ENCODE results near the gene TMEM131L. TPM values are rescaled to one million over a fixed set of nuclear protein-coding genes. Genes with fewer than 3 reads are reported as not detected.
A peak's percentile ranks its signal among the peaks of the same experiment; 100 is the strongest.
"Not testable (repeated sequence)": the region's sequence is repeated elsewhere in the genome, so short reads cannot be mapped to it uniquely, and the experiment has no call there.

TMEM131L gene
- total RNA-seq, 2 donors from 2014 or later: 83.8 to 92.7 TPM

- no peak for DNase-seq
- peaks cover 10% of the 10 kb centered on the region for H3K36me3 Mint-ChIP-seq (ENCODE audit: low read depth)
- H3K27me3 Mint-ChIP-seq: no peaks in the 10 kb centered on the region
Observed at GRCh38 chr4:153490985-153491483, 24.9 kb downstream of the TMEM131L start.

GRCh38 chr4:153494562-153494961, 28.4 kb downstream of the TMEM131L start:
- Mint-ChIP-seq H3K27me3 (no peaks in the 10 kb centered on the region), H3K4me1 (peaks cover 72% of the 10 kb centered on the region), H3K4me3 (peak overlapping the region; percentile 52), H3K36me3 (ENCODE audit: low read depth) (peaks cover 8% of the 10 kb centered on the region), H3K27ac (peak overlapping the region; percentile 99)
- ATAC-seq: no peak
- DNase-seq: no peak
- no peaks in the 10 kb centered on the region for H3K9me3 ChIP-seq (ENCODE audit: control insufficient read depth, low read length, poor library complexity, severe bottlenecking)

More at GRCh38 chr4:153490985-153491483, 24.9 kb downstream of the TMEM131L start:
- H3K9me3 ChIP-seq (ENCODE audit: control insufficient read depth, low read length, poor library complexity, severe bottlenecking): no peaks in the 10 kb centered on the region
- Mint-ChIP-seq H3K4me1 (peaks cover 78% of the 10 kb centered on the region), H3K4me3 (peak overlapping the region; percentile 90), H3K27ac (peak overlapping the region; percentile 99)
- ATAC-seq: no peak

- Mint-ChIP-seq H3K4me1 (peaks cover 73% of the 10 kb centered on the region), H3K4me3 (peak overlapping the region; percentile 75), H3K36me3 (ENCODE audit: low read depth) (peaks cover 10% of the 10 kb centered on the region), H3K27me3 (no peaks in the 10 kb centered on the region), H3K27ac (peak overlapping the region; percentile 99)
- H3K9me3 ChIP-seq (ENCODE audit: control insufficient read depth, low read length, poor library complexity, severe bottlenecking): no peaks in the 10 kb centered on the region
- no peak for ATAC-seq
- no peak for DNase-seq
Observed at GRCh38 chr4:153495480-153496193, 29.5 kb downstream of the TMEM131L start.

- H3K36me3 Mint-ChIP-seq (ENCODE audit: low read depth): peaks cover 6% of the 10 kb centered on the region
Observed at GRCh38 chr4:153497091-153497531, 31.0 kb downstream of the TMEM131L start.

GRCh38 chr4:153497988-153498967, 32.1 kb downstream of the TMEM131L start:
- peak overlapping the region; percentile 79 for H3K4me3 Mint-ChIP-seq
- no peaks in the 10 kb centered on the region for H3K27me3 Mint-ChIP-seq
- peaks cover 2% of the 10 kb centered on the region for H3K36me3 Mint-ChIP-seq (ENCODE audit: low read depth)
- ATAC-seq (peak; percentile 39), DNase-seq (no peak)
- no peaks in the 10 kb centered on the region for H3K9me3 ChIP-seq (ENCODE audit: control insufficient read depth, low read length, poor library complexity, severe bottlenecking)
- H3K4me1 Mint-ChIP-seq: peaks cover 70% of the 10 kb centered on the region
- H3K27ac Mint-ChIP-seq: peak overlapping the region; percentile 99

More at GRCh38 chr4:153497091-153497531, 31.0 kb downstream of the TMEM131L start:
- H3K4me3 Mint-ChIP-seq: peak overlapping the region; percentile 79
- DNase-seq: peak in 1 of 3 donors; percentile 20
- H3K27me3 Mint-ChIP-seq: no peaks in the 10 kb centered on the region
- H3K4me1 Mint-ChIP-seq: peaks cover 68% of the 10 kb centered on the region
- peak; percentile 86 for ATAC-seq
- H3K9me3 ChIP-seq (ENCODE audit: control insufficient read depth, low read length, poor library complexity, severe bottlenecking): no peaks in the 10 kb centered on the region
- peak overlapping the region; percentile 99 for H3K27ac Mint-ChIP-seq

GRCh38 chr4:153499005-153499404, 32.8 kb downstream of the TMEM131L start:
- DNase-seq (no peak), ATAC-seq (no peak)
- Mint-ChIP-seq H3K27me3 (no peaks in the 10 kb centered on the region), H3K36me3 (ENCODE audit: low read depth) (peaks cover 2% of the 10 kb centered on the region), H3K4me1 (peaks cover 69% of the 10 kb centered on the region), H3K4me3 (peak overlapping the region; percentile 79), H3K27ac (peak overlapping the region; percentile 99)
- H3K9me3 ChIP-seq (ENCODE audit: control insufficient read depth, low read length, poor library complexity, severe bottlenecking): no peaks in the 10 kb centered on the region

- no peaks in the 10 kb centered on the region for H3K27me3 Mint-ChIP-seq
- DNase-seq (no peak), ATAC-seq (no peak)
- peaks cover 7% of the 10 kb centered on the region for H3K36me3 Mint-ChIP-seq (ENCODE audit: low read depth)
- H3K4me3 Mint-ChIP-seq: no peak overlapping the region
- H3K9me3 ChIP-seq (ENCODE audit: control insufficient read depth, low read length, poor library complexity, severe bottlenecking): no peaks in the 10 kb centered on the region
- H3K27ac Mint-ChIP-seq: peak overlapping the region; percentile 82
- peaks cover 60% of the 10 kb centered on the region for H3K4me1 Mint-ChIP-seq
Observed at GRCh38 chr4:153501578-153501977, 35.4 kb downstream of the TMEM131L start.

GRCh38 chr4:153502584-153502983, 36.4 kb downstream of the TMEM131L start:
- Mint-ChIP-seq H3K36me3 (ENCODE audit: low read depth) (peaks cover 7% of the 10 kb centered on the region), H3K4me3 (peak overlapping the region; percentile 68), H3K27ac (peak overlapping the region; percentile 82), H3K4me1 (peaks cover 64% of the 10 kb centered on the region), H3K27me3 (no peaks in the 10 kb centered on the region)
- no peak for DNase-seq
- ATAC-seq: no peak
- H3K9me3 ChIP-seq (ENCODE audit: control insufficient read depth, low read length, poor library complexity, severe bottlenecking): no peaks in the 10 kb centered on the region

- ATAC-seq (no peak), DNase-seq (no peak)
- H3K9me3 ChIP-seq (ENCODE audit: control insufficient read depth, low read length, poor library complexity, severe bottlenecking): no peaks in the 10 kb centered on the region
- peak overlapping the region; percentile 56 for H3K27ac Mint-ChIP-seq
- no peaks in the 10 kb centered on the region for H3K27me3 Mint-ChIP-seq
- peaks cover 42% of the 10 kb centered on the region for H3K4me1 Mint-ChIP-seq
- H3K36me3 Mint-ChIP-seq (ENCODE audit: low read depth): peaks cover 12% of the 10 kb centered on the region
- H3K4me3 Mint-ChIP-seq: no peak overlapping the region
Observed at GRCh38 chr4:153506341-153507309, 40.5 kb downstream of the TMEM131L start.

- Mint-ChIP-seq H3K4me3 (peak overlapping the region; percentile 4), H3K36me3 (ENCODE audit: low read depth) (peaks cover 12% of the 10 kb centered on the region), H3K27me3 (no peaks in the 10 kb centered on the region), H3K4me1 (peaks cover 48% of the 10 kb centered on the region), H3K27ac (peak overlapping the region; percentile 56)
- ATAC-seq (no peak), DNase-seq (no peak)
- H3K9me3 ChIP-seq (ENCODE audit: control insufficient read depth, low read length, poor library complexity, severe bottlenecking): no peaks in the 10 kb centered on the region
Observed at GRCh38 chr4:153507310-153508073, 41.3 kb downstream of the TMEM131L start.

GRCh38 chr4:153509212-153509611, 43.1 kb downstream of the TMEM131L start:
- H3K9me3 ChIP-seq (ENCODE audit: control insufficient read depth, low read length, poor library complexity, severe bottlenecking); ATAC-seq; H3K27me3 Mint-ChIP-seq; DNase-seq: not testable (repeated sequence)
- Mint-ChIP-seq H3K27ac (peak overlapping the region; percentile 27), H3K4me3 (peak overlapping the region; percentile 39), H3K36me3 (ENCODE audit: low read depth) (peaks cover 12% of the 10 kb centered on the region), H3K4me1 (peaks cover 54% of the 10 kb centered on the region)

Data from T-helper 17 cell (primary cell).